HG03097 (cell line): Measurements from ENCODE around the gene CHST11.
"Not testable (repeated sequence)": the region's sequence is repeated elsewhere in the genome, so short reads cannot be mapped to it uniquely, and the experiment has no call there.

Experiments used
- ATAC-seq: cut with Tn5 transposase; IDR thresholded peaks from one replicate; pipeline ENCODE4 v1.9.1; 2021; ENCODE audit not compliant: unreplicated experiment, low FRiP score

Gene CHST11

DNA sequence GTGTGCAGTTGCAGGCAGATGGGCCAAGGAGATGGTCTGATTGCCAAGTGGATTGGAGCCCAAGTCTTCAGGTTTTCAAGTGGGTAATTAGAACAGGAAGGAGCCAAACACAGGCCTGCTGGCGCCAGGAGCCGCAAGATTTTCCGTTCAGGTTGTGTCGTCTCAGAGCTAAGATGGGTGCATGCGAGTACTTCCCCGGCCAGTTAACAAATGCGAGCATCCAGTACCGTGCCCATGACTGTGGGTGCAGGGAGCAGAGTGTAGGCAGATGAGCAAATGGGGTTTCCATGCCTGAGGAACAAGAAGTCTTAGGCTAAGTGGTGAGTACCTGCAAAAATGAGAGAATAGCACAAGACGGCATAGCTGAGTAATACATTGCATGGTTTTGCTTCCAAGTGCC lies 90.5 kb downstream of the CHST11 start:
- no peak for ATAC-seq

- no peak for ATAC-seq
Observed at GRCh38 chr12:104549815-104550480, 93.2 kb downstream of the CHST11 start.

DNA sequence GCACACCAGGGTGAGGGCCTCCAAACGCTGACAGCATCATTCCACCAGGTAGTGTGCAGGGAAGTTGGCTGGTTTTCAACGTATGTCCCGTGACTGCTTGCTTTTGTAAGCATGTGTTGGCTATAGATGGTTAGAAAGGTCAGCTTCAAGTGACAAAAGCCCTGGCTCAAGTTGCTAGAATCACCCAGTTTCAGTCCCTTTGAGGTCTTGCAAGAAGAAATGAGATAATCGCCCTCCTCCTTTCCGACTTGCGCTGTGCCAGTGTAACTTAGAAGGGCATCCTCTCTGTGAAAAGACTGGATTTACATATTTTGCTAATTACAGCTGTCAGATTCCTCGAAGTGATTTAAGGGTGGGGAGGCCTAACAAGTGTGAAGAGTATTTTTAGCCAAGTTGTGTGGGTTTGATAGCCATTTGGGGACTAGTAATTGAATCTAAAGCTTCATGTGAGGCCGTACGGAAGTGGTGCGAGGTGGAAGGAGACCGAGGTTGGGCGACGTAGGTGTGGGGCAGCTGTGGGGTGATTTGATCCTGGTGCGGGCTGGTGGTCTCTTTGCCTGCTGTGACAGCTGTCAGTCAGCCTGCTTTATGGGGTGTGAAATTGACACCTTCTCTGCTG lies 94.7 kb downstream of the CHST11 start:
- ATAC-seq, result no peak

DNA sequence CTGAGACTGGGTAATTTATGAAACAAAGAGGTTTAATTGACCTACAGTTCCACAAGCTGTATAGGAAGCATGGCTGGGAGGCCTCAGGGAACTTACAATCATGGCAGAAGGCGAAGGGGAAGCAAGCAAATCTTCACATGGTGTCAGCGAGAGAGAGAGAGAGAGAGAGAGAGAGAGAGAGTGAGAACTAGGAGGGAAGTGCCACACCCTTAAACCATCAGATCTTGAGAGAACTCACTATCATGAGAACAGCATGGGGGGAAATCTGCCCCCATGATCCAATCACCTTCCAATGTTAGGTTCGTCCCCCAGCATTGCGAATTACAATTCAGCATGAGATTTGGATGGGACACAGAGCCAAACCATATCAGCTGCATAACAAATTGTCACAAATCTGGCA lies 96.7 kb downstream of the CHST11 start:
- no peak for ATAC-seq

DNA sequence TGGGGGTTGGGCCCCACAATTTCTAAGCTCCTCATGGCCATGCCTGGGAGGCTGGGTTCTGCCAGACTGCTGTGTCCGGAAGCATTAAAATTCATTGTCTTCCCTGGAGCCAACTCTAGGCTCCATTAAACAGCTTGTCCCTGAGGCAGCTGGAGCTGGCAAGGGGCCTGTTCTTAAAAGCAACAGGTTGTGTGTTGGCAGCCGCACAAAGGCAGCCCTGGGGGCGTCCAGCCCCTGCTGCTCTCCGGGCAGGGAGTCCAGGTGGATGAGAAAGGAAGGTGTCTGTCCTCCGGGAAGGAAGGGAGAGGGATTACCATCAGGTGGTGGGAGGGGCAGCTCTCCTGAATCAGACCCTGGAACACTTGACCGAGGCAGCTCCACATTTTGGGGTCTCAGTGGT lies 98.9 kb downstream of the CHST11 start:
- no peak for ATAC-seq

DNA sequence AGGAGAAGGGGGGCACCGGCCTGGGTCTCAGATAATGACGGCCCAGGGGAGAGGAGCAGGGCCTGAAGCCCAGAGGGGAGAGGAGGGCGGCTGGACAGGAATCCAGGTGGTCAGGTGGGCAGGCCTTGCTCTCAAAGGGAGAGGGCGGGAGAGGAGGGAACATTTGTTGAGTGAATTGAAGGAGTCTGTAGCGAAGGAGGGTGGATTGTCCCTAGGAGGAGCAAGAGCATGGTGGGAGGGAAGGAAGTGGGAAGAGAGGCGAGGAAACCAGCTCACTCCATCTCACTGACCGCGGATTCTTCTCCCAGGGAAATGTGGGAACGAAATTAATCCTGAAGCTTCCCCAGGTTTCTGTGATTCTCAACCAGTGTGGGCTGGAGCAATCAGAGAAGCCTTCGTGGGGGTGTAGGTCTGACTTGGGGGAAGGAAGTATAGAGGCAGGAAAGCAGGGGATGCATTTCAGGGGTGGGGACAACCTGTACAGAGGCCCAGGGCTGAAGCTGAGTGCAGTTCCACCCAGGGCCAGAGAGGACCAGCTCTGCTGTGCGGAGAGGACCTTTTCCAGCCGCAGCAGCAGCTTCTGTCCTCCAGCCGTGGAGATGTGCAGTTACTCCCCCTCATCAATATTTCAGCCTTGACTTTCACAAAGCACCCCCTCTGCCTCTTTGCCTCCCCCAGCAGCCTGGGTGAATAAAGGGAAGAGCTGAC lies 100.9 kb downstream of the CHST11 start:
- no peak for ATAC-seq

DNA sequence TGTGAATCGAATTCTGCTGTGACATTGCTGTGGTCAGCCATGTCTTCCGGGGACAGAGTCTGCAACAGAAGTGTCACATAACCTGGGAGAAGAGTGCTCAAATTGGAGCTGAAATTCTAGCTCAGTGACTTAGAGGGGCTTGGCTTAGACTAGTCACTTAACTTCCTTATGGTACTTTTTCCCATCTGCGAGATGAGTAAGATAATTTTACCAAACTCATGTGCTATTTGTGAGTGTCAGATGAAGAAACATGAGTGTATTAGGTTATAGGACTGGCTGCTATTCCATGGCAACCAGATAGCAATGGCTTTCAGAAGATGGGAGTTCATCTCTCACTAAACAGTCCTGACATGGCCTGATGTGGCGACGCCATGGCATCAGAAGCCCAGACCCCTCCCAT lies 104.1 kb downstream of the CHST11 start:
- no peak for ATAC-seq

- no peak for ATAC-seq
Observed at GRCh38 chr12:104562763-104563162, 106.0 kb downstream of the CHST11 start.

- ATAC-seq, result not testable (repeated sequence)
Observed at GRCh38 chr12:104564662-104565061, 107.9 kb downstream of the CHST11 start.

DNA sequence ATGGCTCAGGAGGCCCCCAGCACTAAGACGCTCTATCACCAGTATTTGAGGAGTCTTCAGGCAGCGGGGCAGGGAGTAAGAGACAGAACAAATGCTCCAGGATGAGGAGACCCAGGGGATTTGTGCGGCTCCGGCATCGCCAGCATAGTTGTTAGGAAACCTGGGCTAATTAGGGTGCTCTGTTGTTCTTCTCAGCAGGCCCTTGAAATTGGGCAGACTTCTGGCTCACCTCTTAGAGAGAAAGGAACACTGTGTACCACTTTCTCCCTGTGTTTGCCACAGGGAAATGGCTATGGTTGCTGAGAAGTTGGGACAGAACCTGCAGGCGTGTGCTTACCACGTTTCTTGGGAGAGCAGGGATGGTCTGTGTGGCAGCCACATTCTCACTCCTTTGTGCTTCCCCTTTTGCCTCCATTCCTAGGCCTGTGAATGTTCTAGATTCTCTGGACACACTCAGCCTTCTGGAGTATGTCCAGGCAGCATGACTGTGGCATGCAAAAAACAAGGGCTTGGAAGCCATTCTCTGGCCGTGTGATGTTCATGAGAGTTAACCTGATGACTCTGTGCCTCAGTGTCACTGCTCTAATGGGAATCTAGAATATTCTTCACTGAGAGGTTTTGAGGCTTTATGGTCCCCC lies 109.0 kb downstream of the CHST11 start:
- no peak for ATAC-seq

GRCh38 chr12:104566244-104566993 lies 109.7 kb downstream of the CHST11 start:
- ATAC-seq, result no peak

- no peak for ATAC-seq
Observed at GRCh38 chr12:104567832-104568486, 111.2 kb downstream of the CHST11 start.

- no peak for ATAC-seq
Observed at GRCh38 chr12:104568487-104568868, 111.7 kb downstream of the CHST11 start.

- no peak for ATAC-seq
Observed at GRCh38 chr12:104568935-104569334, 112.2 kb downstream of the CHST11 start.

DNA sequence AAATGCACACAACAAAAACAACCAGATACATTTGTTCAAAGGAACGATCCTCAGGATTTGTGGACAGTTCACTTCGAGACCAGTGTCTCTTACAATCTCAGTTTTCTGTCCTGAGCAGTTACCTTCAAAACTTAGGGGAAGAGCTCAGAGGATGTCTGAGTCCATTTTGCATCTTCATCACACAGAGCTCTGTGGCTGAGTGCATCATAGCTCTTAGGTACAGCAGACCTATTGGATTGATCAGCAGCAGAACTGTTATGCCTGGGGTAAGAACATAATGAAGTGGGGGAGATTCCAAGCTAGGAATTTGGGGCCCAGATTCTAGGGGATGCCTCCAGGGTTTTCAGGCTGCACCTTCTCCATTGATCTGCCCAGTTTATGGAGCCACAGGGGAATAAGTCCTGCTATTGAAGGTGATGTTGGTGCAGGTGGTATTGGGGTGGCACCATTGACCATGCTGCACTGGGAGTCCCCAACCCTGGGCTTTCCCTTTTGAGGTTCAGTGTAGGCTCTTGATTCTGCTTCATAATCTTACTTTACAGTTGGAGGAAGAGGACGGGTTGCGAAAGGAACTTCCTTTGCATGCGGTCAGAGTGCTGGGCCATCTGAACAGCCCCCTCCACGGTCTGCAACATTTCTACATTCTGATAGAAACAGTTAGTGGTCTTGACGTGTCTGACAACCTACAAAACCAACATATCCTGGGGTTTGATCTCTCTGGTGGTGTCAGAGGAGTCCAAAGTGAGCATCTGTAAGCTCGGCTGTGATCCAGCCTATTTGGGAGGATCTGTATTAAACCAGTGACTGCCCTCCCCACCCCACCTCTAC lies 112.8 kb downstream of the CHST11 start:
- ATAC-seq, result peak; percentile 71

DNA sequence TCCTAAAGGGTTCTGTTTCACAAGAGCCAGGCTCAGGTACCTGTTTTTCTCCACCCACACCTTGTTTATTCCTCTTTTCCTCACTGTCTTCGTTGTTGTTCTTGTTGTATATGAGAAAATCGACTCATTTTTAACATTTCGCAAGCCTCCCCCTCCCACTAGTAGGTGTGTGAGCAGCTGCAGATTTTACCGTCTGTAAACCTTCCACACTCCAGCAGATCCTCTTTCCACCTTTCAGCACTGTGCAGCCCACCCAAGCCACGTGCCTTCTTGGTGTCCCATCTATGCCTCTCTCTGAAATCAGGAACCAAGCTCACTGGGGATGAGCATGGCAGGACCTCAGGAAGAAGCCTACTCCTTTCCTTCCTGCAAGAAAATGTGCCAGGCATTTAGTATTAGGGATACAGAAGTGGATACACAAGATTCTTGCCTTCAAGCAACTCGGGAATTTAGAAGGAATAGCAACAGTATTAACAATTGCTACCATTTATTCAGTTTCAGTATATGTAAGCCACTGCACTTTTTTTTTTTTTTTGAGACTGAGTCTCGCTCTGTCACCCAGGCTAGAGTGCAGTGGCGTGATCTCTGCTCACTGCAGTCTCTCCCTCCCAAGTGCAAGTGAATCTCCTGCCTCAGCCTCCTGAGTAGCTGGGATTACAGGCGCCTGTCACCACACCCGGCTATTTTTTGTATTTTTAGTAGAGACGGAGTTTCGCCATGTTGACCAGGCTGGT lies 113.6 kb downstream of the CHST11 start:
- peak; percentile 12 for ATAC-seq

DNA sequence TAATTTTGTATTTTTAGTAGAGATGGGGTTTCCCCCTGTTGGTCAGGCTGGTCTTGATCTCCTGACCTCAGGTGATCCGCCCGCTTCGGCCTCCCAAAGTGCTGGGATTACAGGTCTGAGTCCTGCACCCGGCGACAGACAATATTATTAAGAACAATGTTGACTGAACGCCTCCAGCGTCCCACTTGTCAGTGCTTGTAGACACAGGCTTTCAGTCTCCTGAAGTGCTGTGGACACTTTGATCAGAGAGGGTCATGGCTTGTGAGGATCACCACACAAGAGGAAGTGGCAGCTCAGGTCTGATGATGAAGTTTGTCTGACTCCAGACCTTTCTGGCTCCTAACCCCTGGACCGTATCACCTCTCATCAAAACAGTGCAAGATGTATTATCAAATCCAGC lies 114.6 kb downstream of the CHST11 start:
- ATAC-seq, result no peak

GRCh38 chr12:104574353-104574752 lies 117.6 kb downstream of the CHST11 start:
- not testable (repeated sequence) for ATAC-seq

GRCh38 chr12:104574758-104575157 lies 118.0 kb downstream of the CHST11 start:
- not testable (repeated sequence) for ATAC-seq
